NCI-H446 (cell line): ENCODE measurements around the gene FHIT.

Experiments
- DNase-seq, 2 experiments: peaks; one replicate each; lab custom pipeline; 2025; lab: John Stamatoyannopoulos, UW

FHIT gene

DNA sequence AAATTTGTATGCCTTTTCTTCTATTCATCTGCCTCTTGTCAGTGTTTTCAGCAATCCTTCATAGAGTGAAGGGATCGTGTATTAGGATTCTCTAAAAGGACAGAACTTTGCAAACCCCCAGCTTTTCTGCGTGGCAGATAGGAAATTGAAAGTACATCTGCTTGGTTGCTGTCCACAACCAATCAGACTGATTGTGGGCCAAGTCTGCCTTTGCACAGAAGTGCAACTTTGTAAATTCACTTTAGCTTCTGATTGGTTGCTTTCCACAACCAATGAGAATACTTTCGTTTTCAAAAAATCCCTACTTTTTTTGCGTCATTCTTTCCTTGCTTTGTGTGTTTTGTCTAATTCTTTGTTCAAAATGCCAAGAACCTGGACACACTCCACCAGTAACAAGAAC is 847.4 kb downstream of the FHIT start:
- DNase-seq, result no peak

DNA sequence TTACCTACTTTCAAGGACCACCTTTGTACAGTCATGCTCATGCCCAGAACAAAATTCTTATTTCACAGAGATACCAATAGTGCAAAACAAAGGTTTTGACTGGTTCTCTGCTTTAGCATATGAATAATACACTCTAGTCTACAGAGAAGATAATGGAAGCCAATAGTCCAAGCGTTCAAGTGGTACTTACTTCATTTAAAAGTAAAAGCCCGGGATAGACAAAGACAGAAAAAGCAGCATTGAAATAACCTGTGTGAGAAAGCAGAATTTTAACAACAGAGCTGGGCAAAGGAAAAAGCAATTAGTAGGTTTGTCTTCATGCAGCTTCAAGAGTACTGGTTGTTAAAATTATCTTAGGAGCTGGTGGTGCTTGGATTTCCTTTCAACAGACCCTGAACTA is 848.3 kb downstream of the FHIT start:
- no peak for DNase-seq

GRCh38 chr3:60399861-60400845 is 851.1 kb downstream of the FHIT start:
- no peak for DNase-seq

DNA sequence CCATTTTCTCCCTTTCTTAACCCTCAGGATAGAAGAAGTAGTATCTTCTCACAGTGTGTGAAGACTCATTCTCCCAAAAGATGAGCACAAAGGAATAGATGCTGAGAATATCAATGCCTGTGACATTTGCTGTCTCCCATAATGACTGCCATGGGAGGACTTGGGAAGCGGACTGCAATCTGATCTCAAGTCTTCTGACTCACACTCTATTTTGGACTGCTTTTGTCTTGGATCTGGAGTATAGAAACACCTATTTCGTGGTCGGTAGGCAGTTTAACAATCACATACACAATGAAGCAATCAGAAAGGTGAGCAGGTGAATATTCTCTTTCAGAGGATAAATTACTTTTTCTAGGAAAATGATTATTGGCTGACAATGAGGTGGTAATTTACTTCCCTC is 852.0 kb downstream of the FHIT start:
- no peak for DNase-seq

GRCh38 chr3:60395173-60395762 is 856.0 kb downstream of the FHIT start:
- no peak for DNase-seq

DNA sequence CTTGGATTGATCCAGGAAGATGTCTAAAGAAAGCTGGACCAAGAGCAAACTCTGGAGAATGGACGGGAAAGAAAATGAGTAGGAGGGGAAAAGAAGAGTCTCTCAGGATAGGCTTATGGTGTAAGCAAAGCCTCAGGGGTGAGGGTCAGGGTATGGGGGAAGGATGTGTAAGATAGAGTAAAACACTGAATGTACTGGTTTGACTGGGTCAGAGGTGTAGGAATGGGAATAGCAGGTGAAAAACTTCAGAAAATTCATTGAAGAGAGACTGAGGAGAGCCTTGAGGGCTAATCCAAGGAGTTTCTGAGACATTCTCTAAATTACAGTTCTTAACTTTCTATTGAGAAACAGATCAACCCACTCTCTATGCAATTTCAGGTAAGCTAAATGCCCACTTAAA is 857.3 kb downstream of the FHIT start:
- no peak for DNase-seq

- DNase-seq, result no peak
Measured at GRCh38 chr3:60392501-60392900, 858.8 kb downstream of the FHIT start.

GRCh38 chr3:60391292-60391691 is 860.0 kb downstream of the FHIT start:
- DNase-seq, result no peak

- no peak for DNase-seq
Measured at GRCh38 chr3:60388731-60389130, 862.5 kb downstream of the FHIT start.

DNA sequence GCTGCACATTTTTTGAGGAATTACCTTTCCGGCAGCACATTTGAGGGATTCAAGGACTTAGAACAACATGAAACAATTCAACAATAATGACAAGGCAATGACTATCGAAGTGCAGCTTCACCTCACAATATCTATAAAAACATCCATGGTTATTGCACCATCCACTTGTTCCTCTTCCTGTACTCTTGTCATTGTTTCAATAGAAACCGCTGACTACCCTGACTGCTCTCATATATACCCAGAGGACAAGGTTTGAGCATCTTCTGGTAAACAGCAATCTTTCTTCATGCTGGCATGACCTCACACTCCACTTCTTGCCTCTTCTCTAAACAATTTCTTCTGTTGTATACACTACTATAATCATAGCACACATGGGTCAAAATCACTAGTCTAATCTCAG is 864.9 kb downstream of the FHIT start:
- DNase-seq, result no peak

- DNase-seq, result no peak
Measured at GRCh38 chr3:60384341-60384740, 866.9 kb downstream of the FHIT start.

GRCh38 chr3:60383345-60383744 is 867.9 kb downstream of the FHIT start:
- no peak for DNase-seq

DNA sequence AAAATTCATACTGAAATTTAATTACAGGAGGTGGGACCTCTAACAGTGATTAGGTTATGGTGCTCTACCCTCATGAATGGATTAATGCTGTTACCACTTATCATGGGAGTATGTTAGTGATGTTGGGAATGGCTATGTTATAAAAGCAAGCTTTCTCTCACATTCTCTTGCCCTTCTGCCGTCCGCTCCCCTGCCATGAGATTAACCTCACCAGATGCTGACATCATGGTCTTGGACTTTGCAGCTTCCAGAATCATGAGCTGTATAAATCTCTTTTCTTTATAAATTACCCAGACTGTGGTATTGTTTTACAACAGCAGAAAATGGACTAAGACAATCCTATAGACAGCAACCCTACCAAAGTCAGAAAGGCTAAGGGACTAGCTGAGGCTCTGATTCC is 884.8 kb downstream of the FHIT start:
- DNase-seq, result no peak

- DNase-seq, result no peak
Measured at GRCh38 chr3:60365360-60365759, 885.9 kb downstream of the FHIT start.

GRCh38 chr3:60364475-60364874 is 886.8 kb downstream of the FHIT start:
- DNase-seq, result no peak

GRCh38 chr3:60363817-60364216 is 887.4 kb downstream of the FHIT start:
- no peak for DNase-seq

- peak in 1 of 2 experiments; percentile 1 for DNase-seq
Measured at GRCh38 chr3:60355825-60356224, 895.4 kb downstream of the FHIT start.

DNA sequence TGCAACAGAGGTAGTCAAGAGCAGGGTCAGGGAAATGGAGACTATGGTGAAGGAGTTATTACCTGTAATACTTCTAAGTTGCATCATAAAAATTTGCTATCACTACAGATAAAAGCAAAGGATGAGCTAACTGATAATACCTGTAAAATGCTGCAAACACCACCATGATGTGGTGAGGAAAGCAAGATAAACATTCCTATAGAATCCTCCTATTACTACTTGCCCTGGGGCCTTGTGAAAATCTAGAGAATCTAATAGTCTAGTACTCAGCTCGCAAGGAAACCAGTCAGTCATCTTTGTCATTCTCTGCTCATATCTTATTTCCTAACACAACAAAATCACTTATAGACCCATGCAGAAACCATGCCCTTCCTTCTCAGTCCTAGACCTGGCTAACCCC is 899.8 kb downstream of the FHIT start:
- DNase-seq, result no peak

DNA sequence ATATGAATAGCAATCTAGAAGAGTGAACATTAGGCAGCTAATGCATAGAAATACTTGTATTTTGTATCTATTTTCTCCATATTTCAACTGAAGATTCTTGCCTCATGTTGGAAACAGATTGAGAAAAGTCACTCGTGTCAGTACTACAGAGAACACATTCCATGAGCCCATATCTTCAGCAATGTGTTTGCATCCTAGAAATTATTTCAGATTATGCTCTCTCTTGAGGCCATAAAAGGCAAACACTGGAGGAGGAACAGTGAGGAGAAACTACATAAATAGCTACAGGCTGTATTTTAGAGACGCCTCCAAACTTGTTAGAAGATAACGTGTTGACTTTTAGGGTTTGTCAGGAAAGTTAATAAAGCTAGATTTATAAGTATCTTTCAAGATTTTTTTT is 906.9 kb downstream of the FHIT start:
- no peak for DNase-seq

- peak; percentile 4 to 39 for DNase-seq
Measured at GRCh38 chr3:60343831-60344230, 907.4 kb downstream of the FHIT start.

GRCh38 chr3:60339304-60339703 is 911.9 kb downstream of the FHIT start:
- no peak for DNase-seq

- no peak for DNase-seq
Measured at GRCh38 chr3:60337421-60337820, 913.8 kb downstream of the FHIT start.

DNA sequence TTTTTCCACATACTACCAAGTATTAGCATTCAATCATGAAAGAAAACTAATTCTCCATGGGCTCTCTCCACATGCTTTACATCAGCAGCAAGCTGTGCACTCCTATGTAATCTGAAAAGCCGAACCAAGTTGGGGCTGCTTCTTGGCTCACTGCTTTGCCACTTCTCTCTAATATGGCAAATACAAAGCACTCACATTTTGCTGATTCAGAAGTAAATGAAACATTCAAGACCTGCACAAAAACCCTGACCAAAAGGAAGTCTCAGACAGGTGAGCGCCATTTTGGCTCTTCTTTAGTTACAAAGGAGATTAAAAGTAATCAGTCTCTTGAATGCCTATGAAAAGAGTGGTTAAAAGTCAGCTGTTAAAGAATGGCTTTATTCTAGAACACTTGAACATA is 915.2 kb downstream of the FHIT start:
- DNase-seq, result no peak

GRCh38 chr3:60333710-60334109 is 917.5 kb downstream of the FHIT start:
- DNase-seq, result no peak
